Body of pancreas (tissue), 4 donors: Measurements from ENCODE around the gene CTPS2. TPM values are rescaled to one million over a fixed set of nuclear protein-coding genes. Genes with fewer than 3 reads are reported as not detected.
"Not testable (repeated sequence)": the region's sequence is repeated elsewhere in the genome, so short reads cannot be mapped to it uniquely, and the experiment has no call there.

Experiments
- ATAC-seq: fragments of 150-250 bp; one replicate; pipeline ENCODE4 v1.9.1; 2016
- DNase-seq, 4 donors: peaks; one replicate each; pipeline ENCODE4 v3.0.0-alpha.2; 2019
- H3K27ac ChIP-seq, 4 donors: fragments of 200-600 bp; sonication (generic); 1 replicate in 3 of 4; 2 replicates in 1 of 4; pipeline versions ENCODE4 v1.5.1 to v1.6.1; 2016 to 2019; ENCODE audit warnings: mild to moderate bottlenecking in 1 of 4, mixed read lengths in 1 of 4, moderate library complexity in 1 of 4
- H3K27me3 ChIP-seq, 2 donors: fragments of 200-600 bp; sonication (generic); one replicate each; pipeline ENCODE4 v1.6.0; 2016; ENCODE audit warnings: mild to moderate bottlenecking in 1 of 2
- H3K36me3 ChIP-seq, 2 donors: fragments of 200-600 bp; sonication (generic); replicated peaks in 1 of 2; 2 replicates each; pipeline ENCODE4 v1.5.1; 2016; ENCODE audit warnings: low read depth in 2 of 2; ENCODE audit not compliant: insufficient read depth in 1 of 2
- H3K4me1 ChIP-seq: fragments of 200-600 bp; sonication (generic); one replicate; pipeline ENCODE4 v1.6.0; 2016
- H3K4me3 ChIP-seq, 2 donors: fragments of 200-600 bp; sonication (generic); 1 replicate in 1 of 2; 2 replicates in 1 of 2; pipeline ENCODE4 v1.5.1; 2016 to 2019
- H3K9me3 ChIP-seq, 3 donors: fragments of 200-600 bp; sonication (generic); 1 replicate in 2 of 3; 2 replicates in 1 of 3; pipeline ENCODE4 v1.5.1; 2016
- CTCF ChIP-seq, 7 experiments: fragments of 450-650 bp in 4 of 7; fragments of 200-600 bp in 3 of 7; sonication (generic) in 3 of 7; IDR thresholded peaks; one replicate each; pipeline ENCODE4 v1.5.1; 2016 to 2019; ENCODE audit warnings: antibody characterized with exemption in 7 of 7
- POLR2A ChIP-seq, 3 donors: fragments of 450-650 bp; IDR thresholded peaks; one replicate each; pipeline ENCODE4 v1.6.1; 2016; ENCODE audit warnings: antibody characterized with exemption in 3 of 3, mild to moderate bottlenecking in 2 of 3
- WGBS, 2 donors: methylation state at CpG; one replicate each; pipeline ENCODE4 v1.1.5; 2017; 5-methylcytosine and 5-hydroxymethylcytosine counted together
- intact Hi-C: fragments of 100-400 bp; cut with DNase I; formaldehyde crosslinking; loops from one replicate; pipeline ENCODE4 v1.15.1; 2023
- total RNA-seq, 2 donors: library from RNA; depleted of rRNA; stranded (reverse); fragments of >200 nt; gene quantifications; one replicate each; pipeline ENCODE4 v1.1.0, GENCODE V29; 2016

The CTPS2 gene
- total RNA-seq, 2 donors from 2014 or later, result 13.2 to 16.6 TPM

GRCh38 chrX:16725072-16725471 lies 12.6 kb upstream of the CTPS2 start:
- intact Hi-C loops, result loop anchor here (10.0 kb wide), 1 partner anchor 60 kb away; the partner anchor contains the start of gene TXLNG
- Histone ChIP-seq H3K9me3 (no peaks in the 10 kb centered on the region), H3K36me3 (no peaks in the 10 kb centered on the region), H3K27ac (no peak overlapping the region), H3K4me1 (peaks cover 32% of the 10 kb centered on the region), H3K27me3 (no peaks in the 10 kb centered on the region), H3K4me3 (no peak overlapping the region)
- ATAC-seq (no peak), DNase-seq (no peak)
- WGBS, 2 donors, result 87 to 91% methylated on average over 7 of the region's 7 CpGs
- TF ChIP-seq CTCF (IDR thresholded peaks at IDR 0.05) (no peak), POLR2A (IDR thresholded peaks at IDR 0.05) (no peak)

DNA sequence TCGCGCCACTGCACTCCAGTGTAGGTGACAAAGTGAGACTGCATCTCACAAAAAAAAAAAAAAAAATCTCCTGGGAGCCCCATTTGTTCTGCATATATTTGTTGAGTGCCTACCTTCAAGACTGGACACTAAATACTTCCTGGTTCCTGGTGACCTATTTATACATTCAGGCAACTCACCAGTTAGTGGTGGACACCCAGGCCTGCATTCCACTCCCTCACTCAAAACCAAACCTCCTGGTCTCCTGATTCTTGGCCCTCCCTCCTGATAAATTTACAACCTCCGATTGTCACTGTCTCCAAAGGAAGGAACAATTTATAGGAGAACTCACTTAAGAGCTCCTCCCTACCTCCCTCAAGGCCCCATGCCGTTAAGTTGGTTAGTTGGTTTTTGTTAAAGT lies 10.0 kb upstream of the CTPS2 start:
- Histone ChIP-seq H3K9me3 (no peaks in the 10 kb centered on the region), H3K4me3 (no peak overlapping the region), H3K4me1 (peaks cover 29% of the 10 kb centered on the region), H3K27ac (no peak overlapping the region), H3K36me3 (no peaks in the 10 kb centered on the region), H3K27me3 (no peaks in the 10 kb centered on the region)
- no peak for DNase-seq
- WGBS, 2 donors, result 65 to 73% methylated on average over 4 of the region's 4 CpGs
- ATAC-seq, result no peak
- intact Hi-C loops, result loop anchor here (10.0 kb wide), 1 partner anchor 62 kb away; the partner anchor contains the start of gene TXLNG
- TF ChIP-seq POLR2A (IDR thresholded peaks at IDR 0.05) (no peak), CTCF (IDR thresholded peaks at IDR 0.05) (no peak)

DNA sequence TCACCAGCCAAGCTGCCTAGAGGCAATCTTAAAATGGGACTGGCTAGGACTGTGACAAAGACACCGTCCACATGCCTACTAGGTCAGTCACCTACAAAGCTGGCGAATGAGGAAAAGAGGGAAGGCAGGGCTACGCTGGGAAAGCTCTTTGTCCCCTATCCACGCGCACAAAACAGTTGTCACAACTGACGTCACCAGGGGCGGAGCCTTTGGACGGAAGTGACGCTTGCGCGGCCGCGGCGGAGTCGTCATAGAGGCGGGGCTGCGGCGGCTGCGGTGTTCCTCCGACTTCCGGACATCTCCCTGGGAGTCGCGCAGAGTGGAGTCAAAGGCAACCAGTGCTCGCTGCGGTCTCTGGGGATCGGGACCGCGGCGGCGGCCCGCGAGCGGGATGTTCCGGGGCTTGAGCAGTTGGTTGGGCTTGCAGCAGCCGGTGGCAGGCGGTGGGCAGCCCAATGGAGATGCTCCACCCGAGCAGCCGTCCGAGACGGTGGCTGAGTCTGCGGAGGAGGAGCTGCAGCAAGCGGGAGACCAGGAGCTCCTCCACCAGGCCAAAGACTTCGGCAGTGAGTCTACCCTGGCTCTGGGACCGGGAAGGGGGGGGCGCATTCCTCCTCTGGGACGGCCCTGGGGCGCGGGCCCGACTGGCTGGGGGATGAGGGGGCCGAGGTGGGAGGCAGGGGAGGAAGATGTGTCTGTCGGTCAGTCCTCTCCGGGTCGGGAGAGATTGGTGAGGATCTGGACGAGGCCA lies 7.0 kb upstream of the CTPS2 start, which contains the start of gene SYAP1:
SYAP1 (plus strand) TSS at position 279 of the 751 bp plus-strand sequence; CDS start at position 392, 113 bp downstream.
- intact Hi-C loops, result loop anchor here (10.0 kb wide), 1 partner anchor 65 kb away; the partner anchor contains the start of gene TXLNG
- peak; percentile 97 for ATAC-seq
- Histone ChIP-seq H3K27me3 (no peaks in the 10 kb centered on the region), H3K9me3 (no peaks in the 10 kb centered on the region), H3K36me3 (no peaks in the 10 kb centered on the region), H3K4me3 (peak within 1 kb of the TSS; percentile 37 to 57), H3K4me1 (peaks cover 16% of the 10 kb centered on the region), H3K27ac (peak within 1 kb of the TSS; percentile 85 to 98 (median 95))
- TF ChIP-seq POLR2A (IDR thresholded peaks at IDR 0.05) (peak; percentile 96 to 98 (median 98)), CTCF (IDR thresholded peaks at IDR 0.05) (peak in 1 of 7 experiments; percentile 18)
- peak; percentile 95 to 99 (median 97) for DNase-seq
- 0% methylated on average over 5 to 20 of the region's 54 CpGs for WGBS, 2 donors

DNA sequence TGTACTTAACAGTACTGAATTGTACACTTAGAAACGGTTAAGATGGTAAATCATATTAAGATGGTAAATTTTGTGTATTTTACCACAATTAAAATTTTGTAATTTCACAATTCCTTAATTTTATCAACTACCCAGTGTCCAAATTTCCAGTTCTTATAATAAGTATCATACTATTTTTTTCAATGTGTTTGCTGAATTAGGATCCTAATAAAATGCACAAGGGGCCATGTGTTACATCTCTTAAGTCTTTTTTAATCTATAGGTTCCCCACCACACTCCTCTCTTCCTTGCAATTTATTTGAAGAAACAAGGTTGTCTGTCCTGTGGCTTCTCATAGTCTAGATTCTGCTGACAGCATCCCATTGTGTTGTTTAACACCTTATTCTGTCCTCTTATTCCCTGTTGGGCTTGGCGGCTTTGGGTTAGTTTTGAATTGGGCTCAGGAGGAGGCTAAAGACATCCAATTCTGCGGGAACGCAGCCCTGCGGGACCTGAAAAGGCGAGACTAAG lies 6.4 kb upstream of the CTPS2 start:
- Histone ChIP-seq H3K4me3 (peak overlapping the region in 1 of 2 donors; percentile 7), H3K9me3 (no peaks in the 10 kb centered on the region), H3K36me3 (no peaks in the 10 kb centered on the region), H3K4me1 (peaks cover 16% of the 10 kb centered on the region), H3K27ac (peak overlapping the region; percentile 85 to 98 (median 95)), H3K27me3 (no peaks in the 10 kb centered on the region)
- ATAC-seq (no peak), DNase-seq (no peak)
- TF ChIP-seq CTCF (IDR thresholded peaks at IDR 0.05) (no peak), POLR2A (IDR thresholded peaks at IDR 0.05) (no peak)
- intact Hi-C loops, result no loop called here
- 9 to 19% methylated on average over 1 to 6 of the region's 6 CpGs for whole genome bisulfite sequencing, 2 donors

- H3K36me3 ChIP-seq, H3K27ac ChIP-seq, intact Hi-C loops, H3K9me3 ChIP-seq, H3K4me3 ChIP-seq, DNase-seq, H3K27me3 ChIP-seq, ATAC-seq: not testable (repeated sequence)
- WGBS, 2 donors, result 73 to 74% methylated on average over 5 to 6 of the region's 6 CpGs
- peaks cover 13% of the 10 kb centered on the region for H3K4me1 ChIP-seq
These were observed 4.0 kb upstream of the CTPS2 start for GRCh38 chrX:16716451-16716850.

DNA sequence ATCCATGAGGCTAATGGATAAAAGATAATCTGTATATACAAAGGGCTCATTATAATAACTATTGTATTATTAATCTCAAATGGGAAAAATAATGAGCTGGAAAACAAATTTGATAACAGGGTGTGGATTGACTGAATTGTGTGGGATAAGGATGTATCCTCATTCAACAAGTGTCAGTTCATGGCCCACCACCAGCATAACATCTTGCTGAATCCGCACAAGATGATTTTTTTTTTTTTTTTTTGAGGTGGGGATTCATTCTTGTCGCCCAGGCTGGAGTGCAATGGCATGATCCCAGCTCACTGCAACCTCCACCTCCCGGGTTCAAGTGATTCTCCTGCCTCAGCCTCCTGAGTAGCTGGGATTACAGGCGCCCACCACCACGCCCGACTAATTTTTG lies 3.2 kb upstream of the CTPS2 start:
- H3K4me3 ChIP-seq, H3K27me3 ChIP-seq, ATAC-seq, H3K36me3 ChIP-seq, H3K9me3 ChIP-seq, intact Hi-C loops, DNase-seq, H3K27ac ChIP-seq: not testable (repeated sequence)
- peaks cover 12% of the 10 kb centered on the region for H3K4me1 ChIP-seq
- 90 to 100% methylated on average over 1 of the region's 6 CpGs for WGBS, 2 donors
